Mucosa of rectum (tissue), 2 donors: ENCODE data around the gene FBXO5.
A peak's percentile ranks its signal among the peaks of the same experiment; 100 is the strongest.
"Not testable (repeated sequence)": the region's sequence is repeated elsewhere in the genome, so short reads cannot be mapped to it uniquely, and the experiment has no call there.

ENCODE experiments used
- H3K27ac ChIP-seq, 2 donors: one replicate each; pipeline ENCODE4 v1.7.0; 2013; ENCODE audit warnings: inconsistent platforms in 2 of 2, low read depth in 2 of 2, low read length in 2 of 2
- H3K27me3 ChIP-seq, 2 donors: one replicate each; pipeline ENCODE4 v1.7.0; 2013; ENCODE audit warnings: low read length in 2 of 2; ENCODE audit not compliant: control insufficient read depth in 2 of 2, insufficient read depth in 2 of 2
- H3K36me3 ChIP-seq, 2 donors: one replicate each; pipeline ENCODE4 v1.7.0; 2013; ENCODE audit warnings: low read length in 2 of 2; ENCODE audit not compliant: control insufficient read depth in 2 of 2, insufficient read depth in 2 of 2
- H3K4me1 ChIP-seq, 2 donors: one replicate each; pipeline ENCODE4 v1.7.0; 2013; ENCODE audit warnings: low read length in 2 of 2, mild to moderate bottlenecking in 1 of 2; ENCODE audit not compliant: control insufficient read depth in 2 of 2, insufficient read depth in 2 of 2
- H3K4me3 ChIP-seq, 2 donors: one replicate each; pipeline ENCODE4 v1.7.0; 2013; ENCODE audit warnings: low read length in 2 of 2
- H3K9ac ChIP-seq, 2 donors: one replicate each; pipeline ENCODE4 v1.7.0; 2013; ENCODE audit warnings: low read length in 2 of 2, low read depth in 1 of 2, mild to moderate bottlenecking in 1 of 2
- H3K9me3 ChIP-seq, 2 donors: one replicate each; pipeline ENCODE4 v1.7.0; 2013; ENCODE audit warnings: low read length in 2 of 2; ENCODE audit not compliant: control insufficient read depth in 2 of 2
- donor health status: healthy.
- donor health status: Normal muscosa, but diverticular disease.

The FBXO5 gene

GRCh38 chr6:152993847-152994246 is 11.0 kb upstream of the FBXO5 start:
- H3K4me1 ChIP-seq, result no peaks in the 10 kb centered on the region
- H3K27ac ChIP-seq, result no peak overlapping the region
- no peaks in the 10 kb centered on the region for H3K27me3 ChIP-seq
- no peak overlapping the region for H3K9ac ChIP-seq
- no peak overlapping the region for H3K4me3 ChIP-seq
- peaks cover 35 to 39% of the 10 kb centered on the region in 2 donors for H3K36me3 ChIP-seq
- no peaks in the 10 kb centered on the region for H3K9me3 ChIP-seq

- no peak overlapping the region for H3K27ac ChIP-seq
- no peaks in the 10 kb centered on the region for H3K4me1 ChIP-seq
- no peaks in the 10 kb centered on the region for H3K27me3 ChIP-seq
- peaks cover 35 to 39% of the 10 kb centered on the region in 2 donors for H3K36me3 ChIP-seq
- H3K9me3 ChIP-seq, result no peaks in the 10 kb centered on the region
- no peak overlapping the region for H3K4me3 ChIP-seq
- H3K9ac ChIP-seq, result no peak overlapping the region
These were observed 10.6 kb upstream of the FBXO5 start for GRCh38 chr6:152993431-152993830.

GRCh38 chr6:152986978-152987377 is 4.1 kb upstream of the FBXO5 start:
- Histone ChIP-seq H3K27me3 (no peaks in the 10 kb centered on the region), H3K27ac (no peak overlapping the region), H3K9me3 (no peaks in the 10 kb centered on the region), H3K4me1 (peaks cover 10 to 13% of the 10 kb centered on the region in 2 donors), H3K4me3 (no peak overlapping the region), H3K9ac (no peak overlapping the region), H3K36me3 (peaks cover 5 to 8% of the 10 kb centered on the region in 2 donors)

GRCh38 chr6:152985300-152985699 is 2.5 kb upstream of the FBXO5 start:
- not testable (repeated sequence) for H3K27ac ChIP-seq, H3K36me3 ChIP-seq, H3K9ac ChIP-seq, H3K9me3 ChIP-seq, H3K4me3 ChIP-seq, H3K27me3 ChIP-seq
- peaks cover 11 to 16% of the 10 kb centered on the region in 2 donors for H3K4me1 ChIP-seq

- H3K36me3 ChIP-seq, result no peaks in the 10 kb centered on the region
- H3K9me3 ChIP-seq, result no peaks in the 10 kb centered on the region
- peak overlapping the region; percentile 36 to 70 for H3K9ac ChIP-seq
- H3K27me3 ChIP-seq, result no peaks in the 10 kb centered on the region
- peak overlapping the region; percentile 24 to 93 for H3K27ac ChIP-seq
- H3K4me3 ChIP-seq, result peak overlapping the region; percentile 94 to 95
- peaks cover 11 to 16% of the 10 kb centered on the region in 2 donors for H3K4me1 ChIP-seq
These were observed 1.7 kb upstream of the FBXO5 start for GRCh38 chr6:152984513-152984872.

GRCh38 chr6:152983637-152984512 is 1.0 kb upstream of the FBXO5 start:
- Histone ChIP-seq H3K9ac (peak overlapping the region; percentile 78 to 80), H3K4me1 (peaks cover 11 to 16% of the 10 kb centered on the region in 2 donors), H3K27me3 (no peaks in the 10 kb centered on the region), H3K36me3 (no peaks in the 10 kb centered on the region), H3K4me3 (peak overlapping the region; percentile 94 to 95), H3K9me3 (no peaks in the 10 kb centered on the region), H3K27ac (peak overlapping the region; percentile 91 to 93)

GRCh38 chr6:152981989-152982903 is 595 bp downstream of the FBXO5 start:
- H3K36me3 ChIP-seq, result no peaks in the 10 kb centered on the region
- H3K9ac ChIP-seq, result peak overlapping the region in 1 of 2 donors; percentile 38
- peaks cover 11 to 16% of the 10 kb centered on the region in 2 donors for H3K4me1 ChIP-seq
- peak overlapping the region; percentile 77 to 95 for H3K4me3 ChIP-seq
- H3K9me3 ChIP-seq, result no peaks in the 10 kb centered on the region
- no peaks in the 10 kb centered on the region for H3K27me3 ChIP-seq
- no peak overlapping the region for H3K27ac ChIP-seq

- Histone ChIP-seq H3K27ac (no peak overlapping the region), H3K9ac (no peak overlapping the region), H3K9me3 (no peaks in the 10 kb centered on the region), H3K36me3 (no peaks in the 10 kb centered on the region), H3K27me3 (no peaks in the 10 kb centered on the region), H3K4me1 (peaks cover 11 to 16% of the 10 kb centered on the region in 2 donors), H3K4me3 (no peak overlapping the region)
These were observed 1.6 kb downstream of the FBXO5 start for GRCh38 chr6:152981219-152981618.

GRCh38 chr6:152980656-152981055 is 2.2 kb downstream of the FBXO5 start:
- Histone ChIP-seq H3K9ac (no peak overlapping the region), H3K27ac (no peak overlapping the region), H3K4me3 (no peak overlapping the region), H3K4me1 (peaks cover 11 to 16% of the 10 kb centered on the region in 2 donors), H3K27me3 (no peaks in the 10 kb centered on the region), H3K36me3 (no peaks in the 10 kb centered on the region), H3K9me3 (no peaks in the 10 kb centered on the region)

GRCh38 chr6:152979116-152979515 is 3.7 kb downstream of the FBXO5 start:
- no peak overlapping the region for H3K27ac ChIP-seq
- no peak overlapping the region for H3K4me3 ChIP-seq
- H3K36me3 ChIP-seq, result peaks cover 0 to 9% of the 10 kb centered on the region in 2 donors
- H3K9ac ChIP-seq, result no peak overlapping the region
- no peaks in the 10 kb centered on the region for H3K9me3 ChIP-seq
- H3K4me1 ChIP-seq, result peaks cover 6 to 11% of the 10 kb centered on the region in 2 donors
- no peaks in the 10 kb centered on the region for H3K27me3 ChIP-seq
